Gastroesophageal sphincter (tissue), 3 donors: Measurements from ENCODE around the gene PDIK1L.

Source experiments
- POLR2A ChIP-seq, 2 donors: fragments of 450-650 bp; IDR thresholded peaks; one replicate each; pipeline ENCODE4 v1.6.1; 2017; ENCODE audit warnings: antibody characterized with exemption in 2 of 2, mild to moderate bottlenecking in 2 of 2, moderate library complexity in 1 of 2
- TF ChIP-seq, protein P1 (sequence below), 4 experiments: fragments of 200-600 bp in 2 of 4; fragments of 450-650 bp in 2 of 4; sonication (generic) in 1 of 4; IDR thresholded peaks; one replicate each; pipeline ENCODE4 v1.5.1; 2017 to 2019; ENCODE audit warnings: antibody characterized with exemption in 4 of 4, mild to moderate bottlenecking in 2 of 4, moderate library complexity in 2 of 4

DNA sequence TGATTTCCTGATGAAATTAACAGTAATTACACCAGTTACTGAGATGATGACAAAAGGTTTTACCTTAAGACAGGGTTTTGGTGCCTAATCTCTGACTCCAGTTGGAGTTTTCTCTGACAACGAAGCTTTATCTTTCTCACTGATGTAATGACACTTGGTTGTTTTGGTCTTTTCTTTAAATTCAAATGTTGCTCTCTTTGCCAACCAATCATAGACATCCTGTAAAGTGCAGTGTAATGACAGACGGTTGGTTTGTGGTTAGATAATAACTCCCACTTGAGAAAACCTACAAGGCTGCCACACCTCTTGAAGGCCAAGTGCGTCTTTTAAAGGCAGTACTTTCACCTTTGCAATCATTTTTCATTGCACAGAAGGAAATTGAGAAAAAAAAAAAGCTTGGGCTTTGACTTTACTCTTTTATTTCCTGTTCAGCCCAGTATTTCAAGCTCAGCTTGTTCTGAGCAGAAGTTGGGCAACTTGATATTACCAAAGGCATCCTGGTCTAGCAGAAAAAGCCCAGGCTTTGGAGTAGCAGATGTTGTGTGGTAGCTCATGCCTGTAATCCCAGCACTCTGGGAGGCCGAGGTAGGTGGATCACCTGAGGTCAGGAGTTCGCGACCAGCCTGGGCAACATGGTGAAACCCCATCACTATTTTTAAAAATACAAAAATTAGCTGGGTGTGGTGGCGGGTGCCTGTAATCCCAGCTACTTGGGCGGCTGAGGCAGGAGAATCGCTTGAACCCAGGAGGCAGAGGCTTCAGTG is 14.9 kb downstream of the PDIK1L start:
- TF ChIP-seq, protein P1, sequence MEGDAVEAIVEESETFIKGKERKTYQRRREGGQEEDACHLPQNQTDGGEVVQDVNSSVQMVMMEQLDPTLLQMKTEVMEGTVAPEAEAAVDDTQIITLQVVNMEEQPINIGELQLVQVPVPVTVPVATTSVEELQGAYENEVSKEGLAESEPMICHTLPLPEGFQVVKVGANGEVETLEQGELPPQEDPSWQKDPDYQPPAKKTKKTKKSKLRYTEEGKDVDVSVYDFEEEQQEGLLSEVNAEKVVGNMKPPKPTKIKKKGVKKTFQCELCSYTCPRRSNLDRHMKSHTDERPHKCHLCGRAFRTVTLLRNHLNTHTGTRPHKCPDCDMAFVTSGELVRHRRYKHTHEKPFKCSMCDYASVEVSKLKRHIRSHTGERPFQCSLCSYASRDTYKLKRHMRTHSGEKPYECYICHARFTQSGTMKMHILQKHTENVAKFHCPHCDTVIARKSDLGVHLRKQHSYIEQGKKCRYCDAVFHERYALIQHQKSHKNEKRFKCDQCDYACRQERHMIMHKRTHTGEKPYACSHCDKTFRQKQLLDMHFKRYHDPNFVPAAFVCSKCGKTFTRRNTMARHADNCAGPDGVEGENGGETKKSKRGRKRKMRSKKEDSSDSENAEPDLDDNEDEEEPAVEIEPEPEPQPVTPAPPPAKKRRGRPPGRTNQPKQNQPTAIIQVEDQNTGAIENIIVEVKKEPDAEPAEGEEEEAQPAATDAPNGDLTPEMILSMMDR (IDR thresholded peaks at IDR 0.05) = no peak
- no peak for TF ChIP-seq POLR2A (IDR thresholded peaks at IDR 0.05)
